Measurements from ENCODE around the gene MPP3. TPM values are rescaled to one million over a fixed set of nuclear protein-coding genes. Genes with fewer than 3 reads are reported as not detected.

MPP3 gene
- total and polyA plus RNA-seq, 2 donors (not counting 1 experiment from before 2014, with no cell fraction given), result 0.16 TPM; not detected in 1

DNA sequence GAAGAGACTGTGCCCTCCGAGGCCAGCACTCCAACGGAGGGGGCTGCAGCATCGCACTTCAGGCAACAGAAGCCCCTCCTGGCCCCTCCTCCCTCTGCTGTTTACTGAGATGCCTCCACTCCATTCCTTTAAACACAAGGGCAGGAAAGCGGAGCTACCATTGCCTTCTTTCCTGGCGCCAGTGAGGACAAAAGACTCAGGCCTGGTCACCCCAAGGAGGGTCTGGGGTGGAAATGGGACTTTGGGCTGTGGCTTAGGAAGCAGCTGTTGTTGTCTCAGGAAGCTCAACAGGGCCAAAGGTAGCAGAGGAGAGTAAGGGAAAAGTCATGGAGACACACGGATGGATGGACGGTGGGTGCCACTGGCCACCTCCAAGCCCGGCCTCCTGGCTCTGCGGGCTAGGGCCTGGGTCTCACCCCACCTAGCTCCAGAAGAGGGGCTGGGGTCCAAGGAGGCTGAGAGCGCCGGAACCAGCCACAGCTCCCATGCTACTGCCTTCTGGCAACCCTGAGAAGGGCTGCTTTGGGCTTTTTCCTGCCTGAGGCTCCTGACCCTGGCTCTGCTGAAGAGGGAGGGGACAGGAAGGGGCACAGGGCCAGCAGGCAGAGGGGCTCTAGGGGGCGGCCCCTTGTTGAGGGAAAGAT lies 25.1 kb upstream of the MPP3 start:
- H3K4me1 Mint-ChIP-seq, result no peaks in the 10 kb centered on the region
- ATAC-seq (ENCODE audit: low read depth) (no peak), DNase-seq (no peak)
- Histone ChIP-seq H3K27ac (ENCODE audit: low read length in 2 of 2) (no peak overlapping the region), H3K9ac (ENCODE audit: low read length) (no peak overlapping the region), H3K4me1 (ENCODE audit: control insufficient read depth in 2 of 2, insufficient read depth in 2 of 2, low read length in 2 of 2) (no peaks in the 10 kb centered on the region), H2AFZ (ENCODE audit: insufficient read depth, low read depth, low read length, poor library complexity, severe bottlenecking) (no peak overlapping the region), H3K4me2 (replicated peaks; ENCODE audit: low read depth, low read length, poor library complexity, severe bottlenecking) (no peak overlapping the region), H3K27me3 (replicated peaks in 1 of 4; ENCODE audit: control extremely low read depth in 1 of 4, control insufficient read depth in 3 of 4, insufficient read depth in 4 of 4, low read length in 3 of 4) (peaks cover 0 to 27% (median 2%) of the 10 kb centered on the region in 4 experiments), H3K4me3 (ENCODE audit: control extremely low read depth in 1 of 5, extremely low read depth in 1 of 5, insufficient read depth in 1 of 5, low read depth in 2 of 5, low read length in 4 of 5) (no peak overlapping the region), H3K9me3 (ENCODE audit: control extremely low read depth in 1 of 3, control insufficient read depth in 2 of 3, insufficient read depth in 1 of 3, low read length in 2 of 3) (peaks cover 0 to 13% (median 0%) of the 10 kb centered on the region in 3 donors), H3K79me2 (ENCODE audit: control insufficient read depth, insufficient read depth, low read length) (no peaks in the 10 kb centered on the region), H4K20me1 (ENCODE audit: control insufficient read depth, insufficient read depth, low read length, poor library complexity, severe bottlenecking) (no peaks in the 10 kb centered on the region), H3K36me3 (replicated peaks in 1 of 2; ENCODE audit: control extremely low read depth in 1 of 2, control insufficient read depth in 1 of 2, extremely low read depth in 1 of 2, insufficient read depth in 2 of 2, low read length in 1 of 2) (no peaks in the 10 kb centered on the region)
- H3K27ac Mint-ChIP-seq, result no peak overlapping the region
- no peak for TF ChIP-seq EZH2 (IDR thresholded peaks at IDR 0.05; ENCODE audit: borderline replicate concordance, insufficient read depth, low read depth, low read length, poor library complexity, severe bottlenecking)
- peaks cover 33% of the 10 kb centered on the region for H3K27me3 Mint-ChIP-seq
- no peaks in the 10 kb centered on the region for H3K9me3 Mint-ChIP-seq (ENCODE audit: insufficient read depth)
- no peak overlapping the region for H3K4me3 Mint-ChIP-seq
- ChIA-PET POLR2A (no interaction called here), CTCF (no interaction called here)
- intact Hi-C loops (cut with micrococcal nuclease), result no loop called here
- WGBS (ENCODE audit: insufficient coverage), result 75% methylated on average over 11 of the region's 12 CpGs

DNA sequence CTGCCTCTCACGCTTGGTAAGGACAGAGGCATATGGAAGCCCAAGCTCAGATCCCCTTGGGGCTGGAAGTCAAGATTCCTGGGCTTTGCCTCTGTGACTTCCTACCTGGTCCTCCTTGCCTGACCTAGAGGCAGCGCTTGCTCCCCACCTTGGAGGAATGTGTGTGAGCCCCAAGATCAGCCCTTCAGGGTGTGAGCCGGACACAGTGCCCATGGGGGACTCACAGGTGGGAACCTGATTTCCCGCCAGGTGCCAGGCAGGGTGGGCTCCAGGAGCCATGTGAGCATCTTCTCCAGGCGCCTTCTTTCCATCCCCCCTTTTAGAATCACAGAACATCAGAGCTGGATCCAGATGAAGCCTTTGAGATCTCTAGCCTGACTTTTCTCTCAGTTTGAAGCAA lies 24.2 kb upstream of the MPP3 start:
- no peak overlapping the region for H3K9ac ChIP-seq (ENCODE audit: low read length)
- no peaks in the 10 kb centered on the region for H3K9me3 Mint-ChIP-seq (ENCODE audit: insufficient read depth)
- 91% methylated on average over 5 of the region's 5 CpGs for WGBS (ENCODE audit: insufficient coverage)
- POLR2A ChIA-PET, result no interaction called here
- no peak overlapping the region for H3K4me2 ChIP-seq (replicated peaks; ENCODE audit: low read depth, low read length, poor library complexity, severe bottlenecking)
- H2AFZ ChIP-seq (ENCODE audit: insufficient read depth, low read depth, low read length, poor library complexity, severe bottlenecking), result no peak overlapping the region
- H3K4me3 ChIP-seq (ENCODE audit: control extremely low read depth in 1 of 5, extremely low read depth in 1 of 5, insufficient read depth in 1 of 5, low read depth in 2 of 5, low read length in 4 of 5), result no peak overlapping the region
- no peaks in the 10 kb centered on the region for H3K79me2 ChIP-seq (ENCODE audit: control insufficient read depth, insufficient read depth, low read length)
- H3K36me3 ChIP-seq (replicated peaks in 1 of 2; ENCODE audit: control extremely low read depth in 1 of 2, control insufficient read depth in 1 of 2, extremely low read depth in 1 of 2, insufficient read depth in 2 of 2, low read length in 1 of 2), result no peaks in the 10 kb centered on the region
- H3K4me3 Mint-ChIP-seq, result no peak overlapping the region
- peaks cover 0 to 13% (median 0%) of the 10 kb centered on the region in 3 donors for H3K9me3 ChIP-seq (ENCODE audit: control extremely low read depth in 1 of 3, control insufficient read depth in 2 of 3, insufficient read depth in 1 of 3, low read length in 2 of 3)
- no peak for DNase-seq
- CTCF ChIA-PET, result no interaction called here
- no peaks in the 10 kb centered on the region for H3K4me1 ChIP-seq (ENCODE audit: control insufficient read depth in 2 of 2, insufficient read depth in 2 of 2, low read length in 2 of 2)
- H3K27me3 ChIP-seq (replicated peaks in 1 of 4; ENCODE audit: control extremely low read depth in 1 of 4, control insufficient read depth in 3 of 4, insufficient read depth in 4 of 4, low read length in 3 of 4), result peaks cover 0 to 27% (median 2%) of the 10 kb centered on the region in 4 experiments
- TF ChIP-seq EZH2 (IDR thresholded peaks at IDR 0.05; ENCODE audit: borderline replicate concordance, insufficient read depth, low read depth, low read length, poor library complexity, severe bottlenecking), result no peak
- TF ChIP-seq, protein P1, sequence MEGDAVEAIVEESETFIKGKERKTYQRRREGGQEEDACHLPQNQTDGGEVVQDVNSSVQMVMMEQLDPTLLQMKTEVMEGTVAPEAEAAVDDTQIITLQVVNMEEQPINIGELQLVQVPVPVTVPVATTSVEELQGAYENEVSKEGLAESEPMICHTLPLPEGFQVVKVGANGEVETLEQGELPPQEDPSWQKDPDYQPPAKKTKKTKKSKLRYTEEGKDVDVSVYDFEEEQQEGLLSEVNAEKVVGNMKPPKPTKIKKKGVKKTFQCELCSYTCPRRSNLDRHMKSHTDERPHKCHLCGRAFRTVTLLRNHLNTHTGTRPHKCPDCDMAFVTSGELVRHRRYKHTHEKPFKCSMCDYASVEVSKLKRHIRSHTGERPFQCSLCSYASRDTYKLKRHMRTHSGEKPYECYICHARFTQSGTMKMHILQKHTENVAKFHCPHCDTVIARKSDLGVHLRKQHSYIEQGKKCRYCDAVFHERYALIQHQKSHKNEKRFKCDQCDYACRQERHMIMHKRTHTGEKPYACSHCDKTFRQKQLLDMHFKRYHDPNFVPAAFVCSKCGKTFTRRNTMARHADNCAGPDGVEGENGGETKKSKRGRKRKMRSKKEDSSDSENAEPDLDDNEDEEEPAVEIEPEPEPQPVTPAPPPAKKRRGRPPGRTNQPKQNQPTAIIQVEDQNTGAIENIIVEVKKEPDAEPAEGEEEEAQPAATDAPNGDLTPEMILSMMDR (IDR thresholded peaks at IDR 0.05), result no peak
- H4K20me1 ChIP-seq (ENCODE audit: control insufficient read depth, insufficient read depth, low read length, poor library complexity, severe bottlenecking), result no peaks in the 10 kb centered on the region
- H3K4me1 Mint-ChIP-seq, result no peaks in the 10 kb centered on the region
- no peak overlapping the region for H3K27ac ChIP-seq (ENCODE audit: low read length in 2 of 2)
- ATAC-seq (ENCODE audit: low read depth), result no peak
- peaks cover 33% of the 10 kb centered on the region for H3K27me3 Mint-ChIP-seq
- H3K27ac Mint-ChIP-seq, result no peak overlapping the region
- intact Hi-C loops (cut with micrococcal nuclease), result no loop called here
